ENCODE results near the gene UBR4.

The UBR4 gene

DNA sequence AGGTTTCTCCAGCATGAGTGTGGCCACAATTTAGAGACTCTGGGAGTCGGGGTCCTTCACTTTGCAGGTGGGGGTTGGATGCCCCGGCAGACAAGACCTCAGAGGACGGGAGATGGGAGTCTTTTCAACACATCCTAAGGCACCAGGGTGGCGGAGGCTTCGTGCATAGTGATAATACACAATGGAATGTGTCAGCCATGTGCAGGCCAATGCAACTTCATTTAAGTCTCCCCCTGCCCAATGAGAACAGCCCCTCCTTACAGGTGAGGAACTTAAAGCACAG lies 177.7 kb downstream of the UBR4 start:
- no peak for DNase-seq

DNA sequence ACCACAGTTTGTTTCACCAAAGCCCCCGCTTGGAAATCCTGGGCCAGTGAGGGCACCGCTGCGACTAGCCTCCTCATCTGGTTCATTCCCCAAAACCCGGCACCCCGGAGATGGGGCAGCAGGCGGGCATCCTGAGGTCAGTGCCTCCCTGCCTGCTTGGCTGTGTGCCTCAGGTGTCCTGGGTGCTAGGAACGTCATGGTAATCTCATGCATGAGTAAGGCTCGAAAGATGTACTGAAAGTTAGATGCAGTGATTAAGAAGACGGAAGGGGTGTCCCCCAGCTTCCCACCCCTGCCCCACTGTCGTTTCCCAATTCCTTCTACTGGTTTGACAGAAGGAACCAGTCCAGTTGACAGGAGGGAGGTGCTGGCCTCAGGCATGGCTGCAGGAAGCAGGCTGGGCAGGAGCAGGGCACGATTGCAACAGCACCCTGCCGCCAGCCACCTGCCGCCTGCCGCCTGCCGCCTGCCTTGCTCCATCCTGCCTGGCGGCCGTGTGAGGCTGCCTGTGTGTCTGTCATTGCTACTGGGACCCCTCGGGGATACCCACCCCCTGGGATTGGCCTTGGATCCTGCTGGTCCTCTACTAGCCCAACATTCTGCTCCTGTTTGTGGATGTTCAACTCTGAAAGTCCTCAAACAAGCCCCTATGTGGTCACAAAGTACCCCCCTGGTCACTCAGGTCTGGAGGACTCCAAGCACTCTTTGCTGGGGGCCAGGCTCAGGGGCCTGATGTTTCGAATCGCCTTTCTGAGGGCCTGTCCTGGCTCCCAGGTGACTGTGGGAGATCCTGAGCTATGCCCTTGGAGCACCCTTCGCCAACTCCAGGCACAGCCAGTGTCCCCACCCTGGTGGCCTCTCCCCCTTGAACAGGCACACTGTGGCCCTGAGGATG lies 180.6 kb downstream of the UBR4 start:
- no peak for DNase-seq

DNA sequence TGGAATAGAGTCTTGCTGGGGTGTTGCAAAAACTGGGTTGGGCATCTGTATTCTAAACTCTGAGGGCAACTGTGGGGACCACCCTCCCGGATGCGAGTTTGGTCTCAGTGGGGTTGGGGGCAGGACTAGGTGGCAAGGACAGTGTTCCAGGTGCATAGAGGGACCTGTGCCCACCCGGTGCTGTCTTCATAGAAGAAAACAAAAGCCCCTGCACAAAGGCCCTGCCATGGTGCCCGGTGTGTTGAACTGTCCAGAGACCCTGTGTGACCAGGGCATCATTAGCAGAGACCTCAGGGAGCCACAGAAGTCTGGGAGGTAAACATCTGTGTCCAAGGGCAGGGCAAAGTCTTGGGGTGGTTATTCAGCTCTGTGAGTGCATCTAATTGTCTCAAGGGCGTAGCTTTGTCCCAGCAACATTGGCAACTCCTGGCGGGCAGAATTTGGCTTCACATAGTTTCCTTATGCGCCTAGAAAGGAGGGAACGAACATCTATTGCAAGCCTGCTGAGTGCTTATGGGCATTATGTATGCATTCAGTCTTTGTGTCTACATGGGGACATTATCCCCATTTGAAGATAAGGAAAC lies 181.4 kb downstream of the UBR4 start:
- DNase-seq, result no peak

DNA sequence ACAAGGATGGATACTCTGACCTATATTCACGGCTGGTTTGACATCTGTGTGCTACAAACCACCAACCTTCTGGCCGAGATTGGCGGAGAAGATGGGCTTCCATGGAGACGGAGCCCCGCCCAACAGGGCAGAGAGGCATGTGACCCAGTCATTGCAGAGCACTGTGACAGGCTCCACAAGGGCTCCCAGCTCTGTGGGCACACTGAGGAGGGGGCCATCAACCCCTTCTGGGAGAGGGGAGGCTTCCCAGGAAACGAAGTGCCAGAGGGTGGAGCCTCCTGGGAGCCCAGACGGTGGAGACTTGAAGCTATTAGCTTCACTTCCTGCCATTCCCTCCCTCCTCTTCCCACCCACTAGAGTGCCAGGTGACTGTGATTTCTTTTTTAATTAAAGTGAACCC lies 182.0 kb downstream of the UBR4 start:
- no peak for DNase-seq

Data from NCI-H526 (cell line).